Dedifferentiated amniotic fluid mesenchymal stem cell (primary cell): ENCODE results near the gene RNF180.
"Not testable (repeated sequence)": the region's sequence is repeated elsewhere in the genome, so short reads cannot be mapped to it uniquely, and the experiment has no call there.

Experiments
- DNase-seq: peaks from one replicate; pipeline ENCODE4 v3.0.0-alpha.2; 2016; ENCODE audit errors: extremely low spot score

Gene RNF180

GRCh38 chr5:64180661-64181343 lies 15.2 kb downstream of the RNF180 start:
- no peak for DNase-seq

- no peak for DNase-seq
These were observed 15.8 kb downstream of the RNF180 start for GRCh38 chr5:64181440-64181839.

GRCh38 chr5:64183956-64184355 lies 18.3 kb downstream of the RNF180 start:
- DNase-seq: no peak

- no peak for DNase-seq
These were observed 19.2 kb downstream of the RNF180 start for GRCh38 chr5:64184832-64185231.

GRCh38 chr5:64188776-64189175 lies 23.1 kb downstream of the RNF180 start:
- no peak for DNase-seq

- no peak for DNase-seq
These were observed 25.1 kb downstream of the RNF180 start for GRCh38 chr5:64190562-64191306.

- DNase-seq: no peak
These were observed 30.3 kb downstream of the RNF180 start for GRCh38 chr5:64195981-64196380.

GRCh38 chr5:64199425-64199824 lies 33.8 kb downstream of the RNF180 start:
- DNase-seq: no peak

GRCh38 chr5:64201996-64202395 lies 36.4 kb downstream of the RNF180 start:
- no peak for DNase-seq

- DNase-seq: no peak
These were observed 41.0 kb downstream of the RNF180 start for GRCh38 chr5:64206653-64207052.

GRCh38 chr5:64207978-64208377 lies 42.3 kb downstream of the RNF180 start:
- peak; percentile 61 for DNase-seq

- DNase-seq: no peak
These were observed 43.7 kb downstream of the RNF180 start for GRCh38 chr5:64209353-64209752.

GRCh38 chr5:64210866-64211265 lies 45.2 kb downstream of the RNF180 start:
- DNase-seq: peak; percentile 77

GRCh38 chr5:64213011-64213410 lies 47.4 kb downstream of the RNF180 start:
- no peak for DNase-seq

- no peak for DNase-seq
These were observed 47.9 kb downstream of the RNF180 start for GRCh38 chr5:64213531-64213930.

GRCh38 chr5:64214132-64214531 lies 48.5 kb downstream of the RNF180 start:
- no peak for DNase-seq

- no peak for DNase-seq
These were observed 56.3 kb downstream of the RNF180 start for GRCh38 chr5:64221911-64222310.

GRCh38 chr5:64225286-64225981 lies 59.8 kb downstream of the RNF180 start:
- DNase-seq: not testable (repeated sequence)

GRCh38 chr5:64227131-64227537 lies 61.5 kb downstream of the RNF180 start:
- DNase-seq: not testable (repeated sequence)

- peak; percentile 29 for DNase-seq
These were observed 63.6 kb downstream of the RNF180 start for GRCh38 chr5:64229163-64229774.

- DNase-seq: no peak
These were observed 95.1 kb downstream of the RNF180 start for GRCh38 chr5:64260756-64261155.

- no peak for DNase-seq
These were observed 103.5 kb downstream of the RNF180 start for GRCh38 chr5:64269164-64269563.
